ENCODE results near the gene ZFYVE28.

DNA sequence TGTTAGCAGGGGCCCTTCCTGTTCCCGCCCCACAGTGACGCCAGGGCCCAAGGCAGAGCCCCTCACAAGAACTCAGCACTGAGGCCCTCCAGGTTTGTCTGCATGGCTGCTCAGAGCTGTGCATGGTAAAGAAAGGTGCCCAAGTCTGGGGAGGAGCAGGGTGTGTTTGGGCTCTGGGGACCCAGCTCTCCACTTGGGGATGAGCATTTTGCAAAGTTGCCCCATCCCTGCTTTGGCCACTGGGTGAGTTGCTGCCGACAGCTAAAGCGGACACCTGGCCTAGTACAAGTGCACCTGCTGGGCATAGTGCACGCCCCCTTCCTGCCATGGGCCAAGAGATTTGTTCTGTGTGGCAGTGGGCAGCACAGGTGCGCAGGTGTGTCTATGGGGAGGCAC, 154.5 kb downstream of the ZFYVE28 start:
- TF ChIP-seq EP300 (IDR thresholded peaks at IDR 0.05; ENCODE audit: borderline replicate concordance) = 0 out of 2 replicates have a peak, but pooled peaks have one; percentile 12
- TF ChIP-seq EGR1 (IDR thresholded peaks at IDR 0.05) = no peak
- TF ChIP-seq CREB1 (IDR thresholded peaks at IDR 0.05; ENCODE audit: low read depth) = no peak
- TF ChIP-seq, protein P1, sequence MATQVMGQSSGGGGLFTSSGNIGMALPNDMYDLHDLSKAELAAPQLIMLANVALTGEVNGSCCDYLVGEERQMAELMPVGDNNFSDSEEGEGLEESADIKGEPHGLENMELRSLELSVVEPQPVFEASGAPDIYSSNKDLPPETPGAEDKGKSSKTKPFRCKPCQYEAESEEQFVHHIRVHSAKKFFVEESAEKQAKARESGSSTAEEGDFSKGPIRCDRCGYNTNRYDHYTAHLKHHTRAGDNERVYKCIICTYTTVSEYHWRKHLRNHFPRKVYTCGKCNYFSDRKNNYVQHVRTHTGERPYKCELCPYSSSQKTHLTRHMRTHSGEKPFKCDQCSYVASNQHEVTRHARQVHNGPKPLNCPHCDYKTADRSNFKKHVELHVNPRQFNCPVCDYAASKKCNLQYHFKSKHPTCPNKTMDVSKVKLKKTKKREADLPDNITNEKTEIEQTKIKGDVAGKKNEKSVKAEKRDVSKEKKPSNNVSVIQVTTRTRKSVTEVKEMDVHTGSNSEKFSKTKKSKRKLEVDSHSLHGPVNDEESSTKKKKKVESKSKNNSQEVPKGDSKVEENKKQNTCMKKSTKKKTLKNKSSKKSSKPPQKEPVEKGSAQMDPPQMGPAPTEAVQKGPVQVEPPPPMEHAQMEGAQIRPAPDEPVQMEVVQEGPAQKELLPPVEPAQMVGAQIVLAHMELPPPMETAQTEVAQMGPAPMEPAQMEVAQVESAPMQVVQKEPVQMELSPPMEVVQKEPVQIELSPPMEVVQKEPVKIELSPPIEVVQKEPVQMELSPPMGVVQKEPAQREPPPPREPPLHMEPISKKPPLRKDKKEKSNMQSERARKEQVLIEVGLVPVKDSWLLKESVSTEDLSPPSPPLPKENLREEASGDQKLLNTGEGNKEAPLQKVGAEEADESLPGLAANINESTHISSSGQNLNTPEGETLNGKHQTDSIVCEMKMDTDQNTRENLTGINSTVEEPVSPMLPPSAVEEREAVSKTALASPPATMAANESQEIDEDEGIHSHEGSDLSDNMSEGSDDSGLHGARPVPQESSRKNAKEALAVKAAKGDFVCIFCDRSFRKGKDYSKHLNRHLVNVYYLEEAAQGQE (IDR thresholded peaks at IDR 0.05; ENCODE audit: low read depth) = no peak
- no peak for TF ChIP-seq TAF1 (IDR thresholded peaks at IDR 0.05; ENCODE audit: low read depth)
- TF ChIP-seq CEBPB (IDR thresholded peaks at IDR 0.05) = no peak
